Astrocyte (in vitro differentiated cells and primary cell): ENCODE data around the gene SERPINH1. TPM values are rescaled to one million over a fixed set of nuclear protein-coding genes. Genes with fewer than 3 reads are reported as not detected.

ENCODE experiments used
- DNase-seq: peaks from one replicate; pipeline ENCODE4 v3.0.0-alpha.2; 2010; ENCODE audit warnings: low read depth
- FAIRE-seq: peaks from 2 replicates; lab custom pipeline; 2011; peaks lifted over from hg19 to GRCh38; lab: Jason Lieb, UNC
- H2AFZ ChIP-seq: 2 replicates; pipeline ENCODE4 v1.6.0; 2012; ENCODE audit warnings: low read depth, low read length, inconsistent platforms
- H3K27ac ChIP-seq: 2 replicates; pipeline ENCODE4 v1.5.1; 2011; ENCODE audit warnings: low read depth, low read length, inconsistent platforms
- H3K27me3 ChIP-seq: 2 replicates; pipeline ENCODE4 v1.6.0; 2011; ENCODE audit warnings: low read length, inconsistent platforms; ENCODE audit not compliant: insufficient read depth
- H3K36me3 ChIP-seq: 2 replicates; pipeline ENCODE4 v1.5.1; 2011; ENCODE audit warnings: low read length, inconsistent platforms; ENCODE audit not compliant: insufficient read depth
- H3K4me1 ChIP-seq: 2 replicates; pipeline ENCODE4 v1.5.1; 2011; ENCODE audit warnings: low read length, inconsistent platforms; ENCODE audit not compliant: insufficient read depth
- H3K4me2 ChIP-seq: 2 replicates; pipeline ENCODE4 v1.6.0; 2012; ENCODE audit warnings: low read length, inconsistent platforms
- H3K4me3 ChIP-seq: 2 replicates; pipeline ENCODE4 v1.5.1; 2011; ENCODE audit warnings: low read depth, mild to moderate bottlenecking, low read length, inconsistent platforms; ENCODE audit not compliant: insufficient read depth
- H3K79me2 ChIP-seq: 2 replicates; pipeline ENCODE4 v1.6.0; 2012; ENCODE audit warnings: mild to moderate bottlenecking, low read length, inconsistent platforms; ENCODE audit not compliant: insufficient read depth
- H3K9ac ChIP-seq: 2 replicates; pipeline ENCODE4 v1.6.0; 2012; ENCODE audit warnings: mild to moderate bottlenecking, low read length, inconsistent platforms
- H3K9me3 ChIP-seq: 2 replicates; pipeline ENCODE4 v1.5.1; 2012; ENCODE audit warnings: low read depth, mild to moderate bottlenecking, low read length, inconsistent platforms; ENCODE audit not compliant: insufficient read depth
- H4K20me1 ChIP-seq: 2 replicates; pipeline ENCODE4 v1.6.0; 2012; ENCODE audit warnings: low read length, inconsistent platforms; ENCODE audit not compliant: insufficient read depth
- H3K27ac Mint-ChIP-seq: one replicate; pipeline ENCODE4 v1.8.0; 2021; ENCODE audit warnings: mild to moderate bottlenecking, mixed read lengths; ENCODE audit not compliant: unreplicated experiment
- H3K27me3 Mint-ChIP-seq: one replicate; pipeline ENCODE4 v1.8.0; 2021; ENCODE audit warnings: low read depth, mixed read lengths; ENCODE audit not compliant: unreplicated experiment
- H3K36me3 Mint-ChIP-seq: one replicate; pipeline ENCODE4 v1.8.0; 2021; ENCODE audit warnings: low read depth, mixed read lengths; ENCODE audit not compliant: unreplicated experiment
- H3K4me1 Mint-ChIP-seq: one replicate; pipeline ENCODE4 v1.8.0; 2021; ENCODE audit warnings: low read depth, mixed read lengths; ENCODE audit not compliant: unreplicated experiment
- H3K4me3 Mint-ChIP-seq: one replicate; pipeline ENCODE4 v1.8.0; 2021; ENCODE audit warnings: mild to moderate bottlenecking, moderate library complexity, mixed read lengths; ENCODE audit not compliant: unreplicated experiment
- H3K9me3 Mint-ChIP-seq: one replicate; pipeline ENCODE4 v1.8.0; 2021; ENCODE audit warnings: mild to moderate bottlenecking, mixed read lengths; ENCODE audit not compliant: unreplicated experiment
- CTCF ChIP-seq: IDR thresholded peaks from 2 replicates; pipeline ENCODE4 v1.5.1; 2011; ENCODE audit warnings: low read depth, mild to moderate bottlenecking, inconsistent platforms, low read length, moderate library complexity; ENCODE audit not compliant: insufficient read depth
- EZH2 ChIP-seq: IDR thresholded peaks from 2 replicates; pipeline ENCODE4 v1.6.1; 2012; ENCODE audit warnings: mild to moderate bottlenecking, low read length, inconsistent platforms; ENCODE audit not compliant: insufficient read depth
- total RNA-seq: library from RNA; stranded (reverse); gene quantifications from 2 replicates; pipeline ENCODE4 v1.2.1, GENCODE V29; 2021

Gene SERPINH1
- total RNA-seq, 1 donor from 2014 or later, result 768 TPM

GRCh38 chr11:75518771-75519653 lies 43.0 kb upstream of the SERPINH1 start:
- Histone ChIP-seq H3K4me2 (no peak overlapping the region), H3K4me1 (no peaks in the 10 kb centered on the region), H3K27me3 (no peaks in the 10 kb centered on the region), H3K36me3 (no peaks in the 10 kb centered on the region), H4K20me1 (peaks cover 15% of the 10 kb centered on the region), H3K9ac (no peak overlapping the region), H3K4me3 (no peak overlapping the region), H3K79me2 (no peaks in the 10 kb centered on the region), H3K27ac (no peak overlapping the region), H2AFZ (no peak overlapping the region), H3K9me3 (no peaks in the 10 kb centered on the region)
- H3K27me3 Mint-ChIP-seq, result peaks cover 45% of the 10 kb centered on the region
- no peak overlapping the region for H3K4me3 Mint-ChIP-seq
- H3K9me3 Mint-ChIP-seq, result no peaks in the 10 kb centered on the region
- DNase-seq (no peak), FAIRE-seq (no peak)
- H3K4me1 Mint-ChIP-seq, result no peaks in the 10 kb centered on the region
- TF ChIP-seq EZH2 (no peak), CTCF (no peak)
- H3K36me3 Mint-ChIP-seq, result no peaks in the 10 kb centered on the region
- no peak overlapping the region for H3K27ac Mint-ChIP-seq

GRCh38 chr11:75520688-75521087 lies 41.4 kb upstream of the SERPINH1 start:
- H3K36me3 Mint-ChIP-seq, result peaks cover 2% of the 10 kb centered on the region

More at GRCh38 chr11:75520688-75521087, 41.4 kb upstream of the SERPINH1 start:
- no peak overlapping the region for H3K4me3 Mint-ChIP-seq
- Histone ChIP-seq H3K79me2 (no peaks in the 10 kb centered on the region), H3K9ac (no peak overlapping the region), H2AFZ (no peak overlapping the region), H3K36me3 (no peaks in the 10 kb centered on the region), H3K9me3 (no peaks in the 10 kb centered on the region), H3K4me2 (no peak overlapping the region), H3K27me3 (no peaks in the 10 kb centered on the region), H3K4me3 (no peak overlapping the region), H3K4me1 (peaks cover 10% of the 10 kb centered on the region), H3K27ac (no peak overlapping the region), H4K20me1 (peaks cover 20% of the 10 kb centered on the region)
- TF ChIP-seq EZH2 (no peak), CTCF (no peak)
- H3K9me3 Mint-ChIP-seq, result no peaks in the 10 kb centered on the region
- no peaks in the 10 kb centered on the region for H3K4me1 Mint-ChIP-seq
- DNase-seq (no peak), FAIRE-seq (no peak)
- H3K27me3 Mint-ChIP-seq, result peaks cover 45% of the 10 kb centered on the region
- no peak overlapping the region for H3K27ac Mint-ChIP-seq
